ENCODE data around the gene SERPINB6.
"Not testable (repeated sequence)": the region's sequence is repeated elsewhere in the genome, so short reads cannot be mapped to it uniquely, and the experiment has no call there.

Gene SERPINB6

DNA sequence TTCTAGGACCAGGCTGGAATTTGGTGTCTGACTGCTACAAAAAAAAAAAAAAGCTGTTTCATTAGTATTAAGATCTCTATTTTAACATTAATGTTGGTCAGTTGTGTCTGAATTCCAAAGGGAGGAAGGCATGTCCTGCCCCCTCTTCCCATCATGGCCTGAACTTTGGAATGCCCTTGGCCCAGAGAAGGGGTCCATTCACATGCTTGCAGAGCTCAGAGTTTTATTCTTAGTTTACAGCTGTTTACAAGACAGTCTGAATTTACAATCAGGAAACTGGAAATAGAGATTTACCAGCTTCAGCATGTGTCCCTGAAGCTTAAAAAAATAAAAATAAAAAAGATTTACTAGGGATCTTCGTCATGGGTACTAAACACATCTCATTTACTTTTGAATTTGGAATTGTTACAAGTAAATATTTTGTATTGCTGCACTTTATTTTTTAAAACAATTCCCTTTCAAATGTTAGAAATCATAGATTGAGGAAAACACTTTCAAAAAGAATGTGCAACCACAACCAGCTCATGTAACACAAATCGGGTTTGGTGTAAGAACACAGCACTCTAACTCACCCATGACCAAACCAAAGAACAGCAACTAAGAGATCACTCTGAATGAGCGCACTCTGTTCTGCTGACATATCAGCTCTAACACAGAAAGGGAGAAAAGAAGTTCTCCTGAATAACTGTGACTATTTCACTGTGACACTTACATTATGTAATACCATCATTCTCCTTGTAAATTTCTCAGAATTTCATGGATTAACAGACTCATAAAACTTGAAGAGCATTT, 6.6 kb upstream of the SERPINB6 start:
- DNase-seq (ENCODE audit: low read depth in 2 of 3, low spot score in 2 of 3), result no peak

GRCh38 chr6:2977290-2977689, 5.9 kb upstream of the SERPINB6 start:
- DNase-seq (ENCODE audit: low read depth in 2 of 3, low spot score in 2 of 3), result no peak

DNA sequence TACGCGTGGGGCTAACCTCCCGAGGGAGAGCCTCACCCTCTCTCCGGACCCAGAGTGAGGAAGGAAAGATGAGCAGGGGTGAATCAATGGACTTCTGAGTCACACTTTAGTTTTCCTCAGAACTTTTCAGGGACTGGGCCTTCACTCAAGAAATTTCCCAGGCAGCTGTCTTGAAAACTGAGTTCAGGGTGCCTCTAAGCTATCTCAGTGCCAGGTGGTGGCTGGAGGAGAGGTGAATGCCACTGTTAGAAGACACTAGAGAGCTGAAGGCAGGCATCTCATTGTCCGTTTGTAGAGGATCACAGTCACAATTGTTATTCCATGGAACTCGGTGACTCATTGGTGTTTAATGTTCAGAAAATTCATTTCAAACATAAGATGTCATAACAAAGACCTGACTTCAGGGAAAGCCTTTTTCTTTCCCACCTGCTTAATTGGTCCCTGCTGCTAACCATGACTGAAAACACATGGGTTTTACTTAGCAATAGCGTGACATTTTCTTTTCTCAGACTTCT, 5.3 kb upstream of the SERPINB6 start:
- no peak for DNase-seq (ENCODE audit: low read depth in 2 of 3, low spot score in 2 of 3)

DNA sequence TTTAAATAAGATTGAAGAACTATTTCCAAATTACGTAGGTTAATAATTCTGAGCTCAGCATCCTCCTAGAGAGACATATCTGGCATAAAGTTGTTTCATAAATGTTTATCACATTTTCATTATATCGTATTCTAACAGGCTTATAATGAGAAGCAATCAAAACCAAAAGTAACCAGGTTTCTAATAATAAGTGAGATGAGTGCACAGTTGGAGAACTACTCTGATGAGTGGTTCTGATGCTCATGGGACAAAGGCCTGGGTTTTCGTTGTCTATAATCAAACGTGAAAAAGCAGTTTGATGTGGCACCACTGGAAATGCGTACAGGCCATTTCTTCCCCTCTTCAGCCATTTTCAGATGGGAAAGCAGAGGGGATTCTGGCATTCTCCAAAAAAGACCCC, 4.7 kb upstream of the SERPINB6 start:
- DNase-seq (ENCODE audit: low read depth in 2 of 3, low spot score in 2 of 3), result no peak

DNA sequence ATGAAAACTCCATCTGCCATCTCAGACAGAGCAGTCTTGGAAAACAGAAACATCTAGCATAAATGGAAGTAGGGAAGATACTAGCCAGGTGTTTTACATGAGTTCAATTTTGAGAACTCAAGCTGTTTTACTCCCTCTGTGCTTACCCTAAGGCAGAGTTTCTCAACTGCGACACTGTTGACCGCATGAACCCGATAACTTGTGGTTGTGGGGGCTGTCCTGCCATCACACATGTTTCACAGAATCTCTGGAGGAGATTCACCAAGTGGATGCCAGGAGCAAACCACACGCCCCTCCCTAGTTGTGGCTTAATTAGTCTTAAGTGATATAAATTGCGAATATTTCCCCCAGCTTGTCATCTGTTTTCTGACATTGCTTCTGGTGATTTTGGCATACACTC, 2.3 kb upstream of the SERPINB6 start:
- no peak for DNase-seq (ENCODE audit: low read depth in 2 of 3, low spot score in 2 of 3)

DNA sequence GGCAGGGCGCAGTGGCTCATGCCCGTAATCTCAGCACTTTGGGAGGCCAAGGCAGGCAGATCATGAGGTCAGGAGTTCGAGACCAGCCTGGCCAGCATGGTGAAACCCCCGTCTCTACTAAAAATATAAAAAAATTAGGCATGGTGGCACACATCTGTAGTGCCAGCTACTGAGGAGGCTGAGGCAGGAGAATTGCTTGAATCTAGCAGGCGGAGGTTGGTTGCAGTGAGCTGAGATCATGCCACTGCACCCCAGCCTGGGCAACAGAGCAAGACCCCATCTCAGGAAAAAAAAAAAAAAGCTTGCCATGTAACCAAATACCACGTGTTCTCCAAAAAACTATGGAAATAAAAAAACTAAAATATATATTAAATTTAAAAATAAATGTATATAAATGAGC, 1.8 kb upstream of the SERPINB6 start:
- not testable (repeated sequence) for DNase-seq (ENCODE audit: low read depth in 2 of 3, low spot score in 2 of 3)

DNA sequence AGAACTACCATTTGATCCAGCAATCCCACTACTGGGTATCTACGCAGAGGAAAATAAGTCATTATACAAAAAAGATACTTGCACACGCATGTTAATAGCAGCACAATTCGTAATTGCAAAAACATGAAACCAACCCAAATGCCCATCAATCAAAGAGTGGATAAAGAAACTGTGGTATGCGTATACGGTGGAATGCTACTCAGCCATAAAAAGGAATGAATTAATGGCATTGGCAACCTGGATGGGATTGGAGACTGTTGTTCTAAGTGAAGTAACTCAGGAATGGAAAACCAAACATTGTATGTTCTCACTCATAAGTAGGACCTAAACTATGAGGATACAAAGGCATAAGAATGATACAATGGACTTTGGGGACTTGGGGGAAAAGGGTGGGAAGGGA, 1.3 kb upstream of the SERPINB6 start:
- DNase-seq (ENCODE audit: low read depth in 2 of 3, low spot score in 2 of 3), result not testable (repeated sequence)

DNA sequence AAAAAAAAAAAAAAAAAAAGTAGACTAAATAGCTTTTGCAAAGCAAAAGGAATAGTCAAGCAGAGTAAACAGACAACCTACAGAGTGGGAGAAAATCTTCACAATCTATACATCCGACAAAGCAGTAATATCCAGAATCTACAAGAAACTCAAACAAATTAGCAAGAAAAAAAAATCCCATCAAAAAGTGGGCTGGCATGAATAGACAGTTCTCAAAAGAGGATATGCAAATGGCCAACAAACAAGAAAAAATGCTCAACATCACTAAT, 786 bp upstream of the SERPINB6 start:
- not testable (repeated sequence) for DNase-seq (ENCODE audit: low read depth in 2 of 3, low spot score in 2 of 3)

GRCh38 chr6:2970753-2971419, 481 bp downstream of the SERPINB6 start:
- peak; percentile 23 to 31 (median 30) for DNase-seq (ENCODE audit: low read depth in 2 of 3, low spot score in 2 of 3)

- no peak for DNase-seq (ENCODE audit: low read depth in 2 of 3, low spot score in 2 of 3)
These were observed 1.2 kb downstream of the SERPINB6 start for GRCh38 chr6:2970034-2970685.

- DNase-seq (ENCODE audit: low read depth in 2 of 3, low spot score in 2 of 3), result no peak
These were observed 1.8 kb downstream of the SERPINB6 start for GRCh38 chr6:2969549-2969948.

GRCh38 chr6:2968600-2969135, 2.7 kb downstream of the SERPINB6 start:
- no peak for DNase-seq (ENCODE audit: low read depth in 2 of 3, low spot score in 2 of 3)

DNA sequence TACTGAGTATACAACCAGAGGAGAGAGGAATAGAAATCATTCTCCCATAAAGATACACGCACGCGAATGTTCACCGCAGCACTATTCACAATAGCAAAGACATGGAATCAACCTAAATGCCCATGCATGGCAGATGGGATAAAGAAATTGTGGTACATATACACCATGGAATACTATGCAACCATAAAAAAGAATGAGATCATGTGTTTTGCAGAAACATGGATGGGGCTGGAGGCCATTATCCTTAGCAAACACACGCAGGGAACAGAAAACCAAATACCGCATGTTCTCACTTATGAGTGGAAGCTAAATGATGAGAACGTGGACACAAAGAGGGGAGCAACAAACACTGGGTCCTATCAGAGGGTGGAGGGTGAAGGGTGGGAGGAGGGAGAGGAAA, 3.4 kb downstream of the SERPINB6 start:
- DNase-seq (ENCODE audit: low read depth in 2 of 3, low spot score in 2 of 3), result no peak

DNA sequence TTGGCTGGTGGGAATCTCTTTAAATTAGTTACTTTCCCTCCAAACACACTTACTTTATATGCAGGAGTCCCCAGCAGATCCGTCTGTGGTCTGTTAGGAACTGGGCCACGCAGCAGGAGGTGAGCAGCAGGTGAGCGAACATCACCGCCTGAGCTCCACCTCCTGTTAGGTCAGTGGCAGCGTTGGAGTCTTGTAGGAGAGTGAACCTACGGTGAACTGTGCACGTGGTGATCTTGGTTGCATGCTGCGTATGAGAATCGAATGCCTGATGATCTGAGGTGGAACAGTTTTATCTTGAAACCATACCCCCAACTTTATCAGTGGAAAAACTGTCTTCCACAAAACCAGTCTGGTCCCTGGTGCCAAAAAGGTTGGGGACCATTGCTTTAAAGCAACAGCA, 5.0 kb downstream of the SERPINB6 start:
- no peak for DNase-seq (ENCODE audit: low read depth in 2 of 3, low spot score in 2 of 3)

GRCh38 chr6:2964793-2965505, 6.4 kb downstream of the SERPINB6 start:
- no peak for DNase-seq (ENCODE audit: low read depth in 2 of 3, low spot score in 2 of 3)

GRCh38 chr6:2963756-2964155, 7.6 kb downstream of the SERPINB6 start:
- no peak for DNase-seq (ENCODE audit: low read depth in 2 of 3, low spot score in 2 of 3)

DNA sequence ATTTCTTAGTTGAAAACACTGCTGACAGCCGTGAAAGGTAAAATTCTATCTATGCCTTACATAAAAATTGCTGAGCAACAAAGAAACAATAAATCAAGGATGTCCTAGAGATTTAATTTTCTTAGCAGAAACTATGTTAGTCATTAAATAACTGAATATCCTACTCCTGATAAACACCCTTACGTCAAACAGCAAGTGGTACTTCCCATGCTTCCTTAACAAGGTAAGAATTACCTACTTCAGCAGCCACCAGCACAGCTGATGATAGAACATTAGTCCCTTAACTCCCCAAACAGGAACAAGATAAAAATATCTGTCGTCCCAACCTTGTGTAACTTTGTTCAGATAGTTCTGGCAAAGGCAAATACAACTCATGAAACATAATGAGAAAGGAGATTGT, 8.7 kb downstream of the SERPINB6 start:
- DNase-seq (ENCODE audit: low read depth in 2 of 3, low spot score in 2 of 3), result no peak

GRCh38 chr6:2962004-2962403, 9.4 kb downstream of the SERPINB6 start:
- no peak for DNase-seq (ENCODE audit: low read depth in 2 of 3, low spot score in 2 of 3)

DNA sequence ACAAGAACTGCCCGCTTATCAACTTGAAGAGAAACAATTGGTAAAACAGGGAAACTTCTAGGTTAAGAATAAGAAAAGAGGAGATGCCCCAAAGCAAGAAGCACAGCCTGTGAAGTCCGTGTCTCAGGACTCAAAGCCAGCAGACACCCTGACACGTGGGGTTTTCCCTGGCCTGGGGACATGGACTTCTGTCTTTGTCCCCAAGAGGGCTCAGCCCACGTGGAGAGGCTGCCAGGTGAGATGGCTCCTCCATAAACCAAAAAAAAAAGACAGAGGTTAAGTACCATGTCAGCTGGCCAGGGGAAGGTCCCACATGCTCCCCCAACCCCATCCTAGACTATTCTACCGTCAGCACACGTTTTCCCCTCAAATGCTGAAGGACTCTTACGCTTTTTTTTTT, 9.9 kb downstream of the SERPINB6 start:
- no peak for DNase-seq (ENCODE audit: low read depth in 2 of 3, low spot score in 2 of 3)

DNA sequence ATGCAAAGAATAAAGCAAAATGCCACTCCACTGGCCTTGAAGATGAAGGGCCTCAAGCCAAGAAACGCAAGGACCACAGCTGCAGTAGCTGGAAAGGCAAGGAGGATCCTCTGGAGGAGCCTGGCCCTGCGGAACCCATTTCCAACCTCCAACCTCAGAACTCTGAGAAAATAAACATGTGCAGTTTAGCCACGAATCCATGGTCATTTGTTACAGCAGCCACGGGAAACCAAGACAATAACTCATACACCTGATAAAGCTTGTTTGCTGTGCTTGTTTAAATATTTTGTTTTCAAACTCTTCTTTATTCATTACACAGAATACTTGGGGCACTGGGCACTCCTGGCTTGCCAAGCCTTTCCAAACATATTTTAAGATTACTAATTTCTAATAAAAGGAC, 10.4 kb downstream of the SERPINB6 start:
- DNase-seq (ENCODE audit: low read depth in 2 of 3, low spot score in 2 of 3), result no peak
